A673 (cell line): ENCODE results near the gene CAMSAP1.

Experiments used
- EZH2 ChIP-seq: fragments of 200-600 bp; sonication (generic); IDR thresholded peaks from 2 replicates; pipeline ENCODE4 v1.6.1; 2017; ENCODE audit warnings: borderline replicate concordance, low read depth, mild to moderate bottlenecking, mixed read lengths, antibody characterized with exemption, low read length; ENCODE audit not compliant: poor library complexity, severe bottlenecking
- TF ChIP-seq, protein P1 (sequence below): fragments of 300-800, 200-600 bp; sonication (generic); conservative IDR thresholded peaks from 2 replicates; pipeline ENCODE4 v1.5.1; 2017; ENCODE audit warnings: low read depth, mild to moderate bottlenecking, antibody characterized with exemption, low read length, moderate library complexity, mixed read lengths

DNA sequence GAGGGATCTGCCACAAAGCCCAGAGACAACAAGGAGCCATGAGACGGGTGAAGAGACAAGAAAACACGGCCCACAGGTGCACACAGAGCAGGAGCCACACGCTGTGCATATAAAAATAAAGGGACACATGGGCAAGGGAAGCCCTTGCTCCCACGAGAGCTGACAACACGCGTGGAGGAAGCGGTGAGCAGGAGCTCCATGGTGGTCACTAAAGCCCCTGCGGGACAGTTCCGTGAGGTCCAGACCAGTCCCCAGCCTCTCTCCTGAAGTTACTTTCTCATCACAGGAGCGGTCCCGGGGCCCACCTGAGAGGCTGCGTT is 90.7 kb downstream of the CAMSAP1 start:
- TF ChIP-seq, protein P1, sequence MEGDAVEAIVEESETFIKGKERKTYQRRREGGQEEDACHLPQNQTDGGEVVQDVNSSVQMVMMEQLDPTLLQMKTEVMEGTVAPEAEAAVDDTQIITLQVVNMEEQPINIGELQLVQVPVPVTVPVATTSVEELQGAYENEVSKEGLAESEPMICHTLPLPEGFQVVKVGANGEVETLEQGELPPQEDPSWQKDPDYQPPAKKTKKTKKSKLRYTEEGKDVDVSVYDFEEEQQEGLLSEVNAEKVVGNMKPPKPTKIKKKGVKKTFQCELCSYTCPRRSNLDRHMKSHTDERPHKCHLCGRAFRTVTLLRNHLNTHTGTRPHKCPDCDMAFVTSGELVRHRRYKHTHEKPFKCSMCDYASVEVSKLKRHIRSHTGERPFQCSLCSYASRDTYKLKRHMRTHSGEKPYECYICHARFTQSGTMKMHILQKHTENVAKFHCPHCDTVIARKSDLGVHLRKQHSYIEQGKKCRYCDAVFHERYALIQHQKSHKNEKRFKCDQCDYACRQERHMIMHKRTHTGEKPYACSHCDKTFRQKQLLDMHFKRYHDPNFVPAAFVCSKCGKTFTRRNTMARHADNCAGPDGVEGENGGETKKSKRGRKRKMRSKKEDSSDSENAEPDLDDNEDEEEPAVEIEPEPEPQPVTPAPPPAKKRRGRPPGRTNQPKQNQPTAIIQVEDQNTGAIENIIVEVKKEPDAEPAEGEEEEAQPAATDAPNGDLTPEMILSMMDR: no peak
- TF ChIP-seq EZH2: no peak
